ENCODE results near the gene RECQL5.

DNA sequence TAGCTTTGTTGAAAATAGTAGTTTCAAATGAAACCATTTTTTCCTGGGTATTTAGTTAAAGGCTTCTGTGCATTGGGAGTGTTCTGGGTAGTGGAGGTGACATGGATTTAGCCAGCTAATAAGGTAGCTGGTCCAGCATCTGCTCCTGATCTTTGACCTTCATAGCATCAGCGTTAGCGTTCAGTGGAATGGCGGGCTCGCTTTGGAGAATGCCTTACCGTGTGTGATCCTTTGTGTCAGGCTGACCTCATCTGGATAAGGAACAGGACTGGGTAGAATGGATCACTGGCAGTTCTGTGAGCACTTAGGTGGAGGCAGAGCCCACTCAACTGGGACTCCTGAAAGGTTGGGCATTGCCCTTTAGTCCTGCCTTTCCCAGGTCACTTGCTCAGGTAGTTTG is 3.9 kb upstream of the RECQL5 start:
- no peak for TF ChIP-seq POLR2A (IDR thresholded peaks at IDR 0.05)
- no peak for TF ChIP-seq CTCF (IDR thresholded peaks at IDR 0.05 in 4 of 5, conservative IDR thresholded peaks at IDR 0.05 in 1 of 5)
